NCI-H1092 treated with DMSO at 0.1 percent for 48 hours (cell line): ENCODE results near the gene LRFN4.
A peak's percentile ranks its signal among the peaks of the same experiment; 100 is the strongest.

Experiments used
- DNase-seq: peaks from one replicate; lab custom pipeline; 2025; lab: John Stamatoyannopoulos, UW

The LRFN4 gene

DNA sequence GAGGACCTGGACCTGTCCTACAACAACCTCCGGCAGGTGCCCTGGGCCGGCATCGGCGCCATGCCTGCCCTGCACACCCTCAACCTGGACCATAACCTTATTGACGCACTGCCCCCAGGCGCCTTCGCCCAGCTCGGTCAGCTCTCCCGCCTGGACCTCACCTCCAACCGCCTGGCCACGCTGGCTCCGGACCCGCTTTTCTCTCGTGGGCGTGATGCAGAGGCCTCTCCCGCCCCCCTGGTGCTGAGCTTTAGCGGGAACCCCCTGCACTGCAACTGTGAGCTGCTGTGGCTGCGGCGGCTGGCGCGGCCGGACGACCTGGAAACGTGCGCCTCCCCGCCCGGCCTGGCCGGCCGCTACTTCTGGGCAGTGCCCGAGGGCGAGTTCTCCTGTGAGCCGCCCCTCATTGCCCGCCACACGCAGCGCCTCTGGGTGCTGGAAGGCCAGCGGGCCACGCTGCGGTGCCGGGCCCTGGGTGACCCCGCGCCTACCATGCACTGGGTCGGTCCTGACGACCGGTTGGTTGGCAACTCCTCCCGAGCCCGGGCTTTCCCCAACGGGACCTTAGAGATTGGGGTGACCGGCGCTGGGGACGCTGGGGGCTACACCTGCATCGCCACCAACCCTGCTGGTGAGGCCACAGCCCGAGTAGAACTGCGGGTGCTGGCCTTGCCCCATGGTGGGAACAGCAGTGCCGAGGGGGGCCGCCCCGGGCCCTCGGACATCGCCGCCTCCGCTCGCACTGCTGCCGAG is 1.5 kb downstream of the LRFN4 start:
- DNase-seq = no peak

DNA sequence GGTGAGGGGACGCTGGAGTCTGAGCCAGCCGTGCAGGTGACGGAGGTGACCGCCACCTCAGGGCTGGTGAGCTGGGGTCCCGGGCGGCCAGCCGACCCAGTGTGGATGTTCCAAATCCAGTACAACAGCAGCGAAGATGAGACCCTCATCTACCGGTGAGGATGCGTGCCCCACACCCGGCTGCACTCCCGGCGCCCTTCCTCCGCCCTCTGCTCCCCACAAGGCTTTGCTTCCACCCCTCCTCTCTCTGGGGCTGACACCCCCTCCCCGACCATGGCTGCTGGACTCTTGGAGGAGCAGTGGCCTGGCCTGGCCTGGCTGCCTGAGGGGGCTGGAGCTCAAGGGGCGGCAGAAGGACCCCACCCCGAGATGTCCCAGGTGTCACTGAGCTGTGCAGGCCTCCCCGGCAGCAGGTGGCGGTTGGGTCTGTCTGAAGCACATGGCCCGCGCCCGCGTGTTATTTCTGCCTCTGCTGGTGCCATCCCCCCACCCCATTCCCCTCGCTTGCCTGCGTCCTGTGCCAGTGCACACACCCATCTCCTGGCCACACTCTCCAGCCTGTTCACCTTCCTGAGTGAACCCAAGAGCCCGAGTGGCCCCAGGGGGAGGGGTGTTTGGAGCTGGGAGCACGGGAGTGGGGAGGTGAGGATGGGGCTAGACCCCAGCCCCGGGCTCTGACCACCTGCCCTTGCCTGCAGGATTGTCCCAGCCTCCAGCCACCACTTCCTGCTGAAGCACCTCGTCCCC is 2.2 kb downstream of the LRFN4 start:
- DNase-seq = no peak

DNA sequence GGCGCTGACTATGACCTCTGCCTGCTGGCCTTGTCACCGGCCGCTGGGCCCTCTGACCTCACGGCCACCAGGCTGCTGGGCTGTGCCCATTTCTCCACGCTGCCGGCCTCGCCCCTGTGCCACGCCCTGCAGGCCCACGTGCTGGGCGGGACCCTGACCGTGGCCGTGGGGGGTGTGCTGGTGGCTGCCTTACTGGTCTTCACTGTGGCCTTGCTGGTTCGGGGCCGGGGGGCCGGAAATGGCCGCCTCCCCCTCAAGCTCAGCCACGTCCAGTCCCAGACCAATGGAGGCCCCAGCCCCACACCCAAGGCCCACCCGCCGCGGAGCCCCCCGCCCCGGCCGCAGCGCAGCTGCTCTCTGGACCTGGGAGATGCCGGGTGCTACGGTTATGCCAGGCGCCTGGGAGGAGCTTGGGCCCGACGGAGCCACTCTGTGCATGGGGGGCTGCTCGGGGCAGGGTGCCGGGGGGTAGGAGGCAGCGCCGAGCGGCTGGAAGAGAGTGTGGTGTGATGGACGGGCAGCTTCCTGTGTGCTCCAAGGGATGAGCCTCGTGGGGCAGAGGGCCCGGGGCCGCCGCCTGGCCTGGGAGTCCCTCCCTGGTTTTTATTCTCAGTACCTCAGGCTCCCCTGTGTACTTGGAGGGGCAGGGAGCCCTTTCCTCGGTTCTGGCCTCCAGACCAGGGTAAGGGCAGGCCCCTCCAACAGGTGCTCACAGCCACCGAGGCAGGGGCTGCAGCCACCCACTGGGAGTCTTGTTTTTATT is 3.0 kb downstream of the LRFN4 start:
- DNase-seq = no peak

DNA sequence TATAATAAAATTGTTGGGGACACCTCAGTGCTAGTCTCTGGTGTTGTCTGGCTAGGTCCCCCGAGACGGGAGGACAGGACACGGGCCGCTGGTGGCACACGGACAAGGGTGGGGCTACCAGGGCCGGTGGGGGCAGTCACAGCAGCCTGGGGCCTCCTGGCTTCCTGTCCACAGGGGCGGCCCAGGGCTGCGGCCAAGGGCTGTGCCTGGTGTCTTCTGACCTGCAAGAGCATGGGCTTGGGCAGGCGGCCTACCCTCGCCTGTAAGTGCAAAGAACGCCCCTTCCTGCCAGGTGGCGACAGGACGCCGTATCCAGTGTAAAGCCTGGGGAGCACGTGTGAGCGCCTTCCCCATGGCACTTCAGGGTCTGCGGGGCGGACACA is 3.6 kb downstream of the LRFN4 start:
- DNase-seq = no peak

GRCh38 chr11:66861038-66861773 is 4.3 kb downstream of the LRFN4 start:
- no peak for DNase-seq

DNA sequence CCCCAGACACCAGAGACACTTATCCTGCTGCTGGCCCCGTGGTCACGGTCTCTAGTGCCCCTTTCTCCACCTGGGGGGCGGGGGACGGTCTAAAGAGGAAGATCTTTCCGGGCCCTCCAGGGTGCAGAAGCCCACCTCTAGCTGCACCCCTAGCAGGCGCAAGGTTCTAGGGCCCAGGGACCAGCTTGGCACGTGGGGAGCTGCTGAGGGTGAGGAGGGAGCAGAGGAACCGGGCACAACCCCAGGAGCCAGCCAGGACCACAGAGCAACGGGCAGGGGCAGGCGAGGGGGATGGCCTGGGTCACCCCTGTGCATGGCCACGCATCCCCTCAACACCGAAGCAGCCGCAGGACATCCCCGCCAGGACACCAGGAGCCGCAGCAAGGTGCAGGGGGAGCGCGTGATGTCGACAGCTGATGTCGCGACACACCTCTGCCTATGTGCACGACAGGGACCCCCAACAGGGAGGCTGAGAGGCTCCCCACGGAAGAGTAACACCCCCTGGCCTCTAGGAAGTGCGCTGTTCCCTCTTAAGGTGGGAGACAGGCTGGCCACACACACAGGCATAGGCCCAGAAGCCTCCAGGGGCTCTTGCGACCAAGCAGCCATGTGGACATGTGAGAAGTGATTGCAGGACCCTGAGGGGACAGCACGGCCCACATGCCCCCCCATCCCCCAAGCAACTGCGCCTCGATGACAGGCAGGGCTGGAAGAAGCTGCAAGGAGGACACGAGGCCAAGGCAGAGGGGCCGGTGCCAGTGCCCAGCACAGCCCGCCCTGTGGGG is 5.1 kb downstream of the LRFN4 start:
- no peak for DNase-seq

- DNase-seq = no peak
These were observed 5.7 kb downstream of the LRFN4 start for GRCh38 chr11:66862559-66863037.

GRCh38 chr11:66863428-66864125 is 6.7 kb downstream of the LRFN4 start:
- no peak for DNase-seq

DNA sequence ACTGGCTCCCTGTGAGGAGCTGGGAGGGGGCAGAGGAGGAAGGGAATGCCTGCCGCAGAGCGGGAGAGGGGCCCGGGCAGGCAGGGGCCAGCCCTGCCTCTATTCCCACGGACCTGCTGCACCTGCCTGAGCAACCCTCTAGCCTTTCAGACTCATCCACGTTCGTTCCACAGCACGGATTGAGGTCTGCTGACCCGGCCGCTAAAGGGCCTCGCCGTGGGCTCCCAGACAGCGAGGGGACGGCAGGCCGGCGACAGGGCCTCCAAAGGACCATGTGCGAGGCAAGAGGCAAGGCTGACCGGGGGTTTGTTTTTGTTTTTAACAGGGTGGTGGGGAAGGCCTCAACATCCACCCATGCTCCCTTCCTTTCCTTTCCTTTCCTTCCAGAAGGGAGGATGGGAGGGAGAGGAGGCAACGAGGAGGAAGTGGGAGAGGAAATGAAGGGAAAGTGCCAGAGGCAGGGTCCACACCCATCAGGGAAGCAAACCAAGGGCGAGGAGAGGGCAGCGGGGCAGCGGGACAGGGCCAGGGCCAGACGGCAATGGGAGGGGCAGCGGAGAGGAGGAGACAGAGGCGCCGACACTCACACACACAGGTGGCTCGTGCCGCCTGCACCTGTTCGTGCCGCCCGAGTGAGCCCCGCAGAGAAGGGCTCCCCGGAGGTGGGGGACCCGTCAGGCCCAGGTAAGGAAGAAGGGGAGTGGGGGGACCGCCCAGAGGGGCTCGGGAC is 7.5 kb downstream of the LRFN4 start:
- no peak for DNase-seq

- no peak for DNase-seq
These were observed 8.2 kb downstream of the LRFN4 start for GRCh38 chr11:66864924-66865697.

DNA sequence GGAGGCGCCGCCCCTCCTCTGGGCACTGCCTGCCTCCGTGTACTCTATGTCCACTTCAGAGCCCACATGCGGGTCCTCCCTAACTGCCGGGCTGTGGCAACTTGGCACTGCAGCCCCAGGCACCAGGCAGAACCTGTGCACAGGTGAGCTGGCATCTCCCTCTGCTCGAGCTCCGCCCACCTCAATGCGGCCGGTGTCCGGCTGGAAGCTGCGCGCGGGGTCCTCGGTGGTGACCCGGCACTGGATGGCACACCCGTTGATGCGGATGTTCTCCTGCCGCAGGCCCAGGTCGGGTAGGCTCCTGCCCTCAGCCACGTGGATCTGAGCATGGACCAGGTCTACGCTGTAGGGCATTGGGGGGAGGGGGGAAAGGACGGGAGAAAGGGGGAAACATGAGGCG is 9.1 kb downstream of the LRFN4 start:
- DNase-seq = no peak

DNA sequence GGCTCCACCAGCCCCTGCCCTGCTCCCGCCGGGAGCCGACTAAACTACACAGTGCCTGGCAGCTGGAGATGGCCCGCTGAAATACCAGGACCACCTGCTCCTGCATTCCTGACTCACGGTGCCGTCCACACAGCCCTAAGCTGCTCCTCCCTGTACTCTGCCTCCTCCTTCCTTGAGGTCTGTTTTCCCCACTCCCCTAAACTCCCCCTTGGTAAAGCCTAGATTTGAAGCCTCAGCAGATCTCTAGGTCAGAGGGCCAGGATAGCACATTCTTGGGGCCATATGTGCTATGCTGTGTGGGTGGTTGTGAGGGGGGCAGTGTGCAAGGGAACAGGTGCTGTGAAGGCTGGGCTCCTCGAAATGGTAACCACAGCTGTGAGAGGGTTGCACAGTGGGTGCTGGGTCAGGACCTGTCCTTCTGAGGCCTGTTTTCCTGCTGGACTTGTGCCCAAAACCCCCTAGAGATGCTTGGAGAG is 9.7 kb downstream of the LRFN4 start:
- peak; percentile 15 for DNase-seq

DNA sequence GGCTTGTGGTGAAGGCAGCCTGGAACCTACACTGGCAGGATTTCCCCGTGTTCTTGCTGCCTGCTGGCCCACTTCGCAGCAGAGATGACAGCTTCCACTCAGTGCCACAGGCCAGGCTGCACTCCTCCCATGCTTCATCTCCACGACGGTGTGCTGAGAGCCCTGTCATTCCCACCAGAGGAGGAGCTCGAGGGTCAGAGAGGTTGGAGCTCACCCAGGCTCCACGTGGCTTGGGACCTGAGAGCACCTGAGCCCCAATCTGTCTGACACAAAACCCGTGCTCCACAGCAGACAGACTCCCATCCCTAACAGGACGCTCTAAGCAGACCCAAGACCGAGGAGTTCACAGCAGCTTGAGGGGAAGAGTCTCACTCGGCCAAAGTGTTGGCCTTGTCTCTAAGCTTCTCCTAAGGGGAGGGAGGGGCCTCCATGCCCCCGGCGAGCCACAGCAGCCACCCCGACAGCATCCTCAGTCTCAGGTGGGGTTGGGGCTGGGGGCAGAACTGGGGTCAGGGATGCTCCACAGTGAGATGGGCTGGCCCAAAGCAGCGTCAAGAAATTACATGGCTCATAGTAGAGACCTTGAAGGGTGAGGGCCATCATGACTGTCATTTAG is 10.7 kb downstream of the LRFN4 start:
- DNase-seq = no peak

- no peak for DNase-seq
These were observed 11.3 kb downstream of the LRFN4 start for GRCh38 chr11:66868082-66868725.

DNA sequence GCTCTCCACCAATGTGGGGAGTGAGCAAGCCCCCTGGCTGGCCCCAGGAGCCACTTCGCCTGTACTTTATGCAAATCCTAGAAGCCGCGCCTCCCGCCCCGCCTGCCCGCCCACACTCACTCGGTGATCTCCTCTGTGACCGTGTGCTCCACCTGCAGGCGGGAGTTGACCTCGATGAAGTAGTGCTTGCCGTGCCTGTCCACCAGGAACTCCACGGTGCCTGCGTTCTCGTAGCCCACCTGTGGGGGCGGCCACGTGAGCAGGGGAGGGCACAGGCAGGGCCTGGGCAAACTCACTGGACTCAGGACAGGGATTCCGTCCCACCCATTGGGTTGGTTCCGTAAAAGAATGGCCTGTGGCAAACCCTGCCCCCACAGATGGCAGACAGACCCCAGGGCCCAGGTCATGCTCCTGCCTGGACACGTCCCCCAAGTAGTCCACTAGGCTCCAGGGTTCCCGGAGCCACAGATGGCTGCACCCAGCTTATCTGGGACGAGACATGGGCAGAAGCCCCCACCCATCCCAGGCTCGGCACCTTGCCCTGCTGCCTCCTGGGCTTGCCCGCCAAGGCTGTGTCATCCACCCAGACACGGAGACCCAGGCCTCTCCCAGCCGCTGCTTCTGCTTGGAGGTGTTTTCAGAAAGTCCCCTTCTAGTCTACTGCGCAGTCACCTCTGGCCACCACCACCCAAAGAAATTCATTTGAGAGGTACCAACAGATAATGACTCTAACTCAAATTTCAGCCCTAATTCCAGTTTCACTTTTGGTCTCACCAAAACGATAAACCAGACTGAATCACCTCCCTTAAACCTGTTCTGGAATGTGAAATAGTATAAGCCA is 12.1 kb downstream of the LRFN4 start:
- no peak for DNase-seq

DNA sequence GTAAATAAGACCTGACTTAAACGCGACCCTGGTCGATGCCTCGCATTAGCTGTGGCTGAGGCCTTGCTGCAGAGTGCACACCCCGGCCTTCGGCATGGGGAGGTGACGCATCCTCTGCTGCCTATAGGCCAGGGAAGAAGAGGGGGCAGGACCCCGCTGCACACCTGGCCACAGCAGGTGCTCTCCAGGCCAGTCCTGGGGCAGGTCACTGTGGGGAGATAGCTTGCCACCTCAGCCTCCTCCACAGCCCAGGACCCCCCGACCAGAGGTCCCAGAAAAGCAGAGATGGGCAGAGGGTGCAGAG is 12.7 kb downstream of the LRFN4 start:
- DNase-seq = no peak

DNA sequence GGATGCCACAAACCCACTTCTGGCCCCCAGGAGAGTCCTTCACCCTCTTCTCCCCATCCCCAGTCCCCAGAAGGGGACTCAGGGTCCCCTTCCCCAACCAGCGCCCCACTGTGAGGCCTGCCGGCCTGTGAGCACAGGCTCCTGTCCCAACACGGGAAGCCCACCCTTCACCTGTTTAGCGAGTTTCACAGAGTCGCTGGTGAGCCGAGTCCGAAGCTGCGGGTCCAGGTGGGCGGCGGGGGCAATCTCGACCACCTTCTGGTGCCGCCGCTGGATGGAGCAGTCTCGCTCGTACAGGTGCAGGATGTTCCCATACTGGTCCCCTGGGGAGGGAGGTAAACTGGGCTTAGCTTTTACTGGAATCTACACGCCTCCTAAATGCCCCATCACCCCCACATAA is 13.3 kb downstream of the LRFN4 start:
- DNase-seq = no peak
